ENCODE measurements around the gene BASP1.

DNA sequence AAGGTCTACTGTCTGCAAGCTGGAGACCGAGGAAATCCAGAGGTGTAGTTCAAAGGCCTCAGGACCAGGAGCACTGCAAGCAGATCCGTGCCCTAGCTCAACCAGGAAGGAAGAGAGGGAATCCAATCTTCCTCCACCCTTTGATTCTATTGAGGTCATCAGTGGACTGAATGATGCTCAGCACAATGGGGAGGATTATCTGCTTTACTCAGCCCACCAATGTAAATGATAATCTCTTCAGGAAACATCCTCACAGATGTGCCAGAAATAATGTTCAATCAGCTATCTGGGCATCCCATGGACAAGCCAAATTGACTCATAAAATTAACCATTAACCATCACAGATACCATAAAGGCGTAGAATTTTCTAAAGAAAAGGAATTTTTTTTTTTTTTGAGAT is 92.0 kb downstream of the BASP1 start:
- TF ChIP-seq, protein P1, sequence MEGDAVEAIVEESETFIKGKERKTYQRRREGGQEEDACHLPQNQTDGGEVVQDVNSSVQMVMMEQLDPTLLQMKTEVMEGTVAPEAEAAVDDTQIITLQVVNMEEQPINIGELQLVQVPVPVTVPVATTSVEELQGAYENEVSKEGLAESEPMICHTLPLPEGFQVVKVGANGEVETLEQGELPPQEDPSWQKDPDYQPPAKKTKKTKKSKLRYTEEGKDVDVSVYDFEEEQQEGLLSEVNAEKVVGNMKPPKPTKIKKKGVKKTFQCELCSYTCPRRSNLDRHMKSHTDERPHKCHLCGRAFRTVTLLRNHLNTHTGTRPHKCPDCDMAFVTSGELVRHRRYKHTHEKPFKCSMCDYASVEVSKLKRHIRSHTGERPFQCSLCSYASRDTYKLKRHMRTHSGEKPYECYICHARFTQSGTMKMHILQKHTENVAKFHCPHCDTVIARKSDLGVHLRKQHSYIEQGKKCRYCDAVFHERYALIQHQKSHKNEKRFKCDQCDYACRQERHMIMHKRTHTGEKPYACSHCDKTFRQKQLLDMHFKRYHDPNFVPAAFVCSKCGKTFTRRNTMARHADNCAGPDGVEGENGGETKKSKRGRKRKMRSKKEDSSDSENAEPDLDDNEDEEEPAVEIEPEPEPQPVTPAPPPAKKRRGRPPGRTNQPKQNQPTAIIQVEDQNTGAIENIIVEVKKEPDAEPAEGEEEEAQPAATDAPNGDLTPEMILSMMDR (IDR thresholded peaks at IDR 0.05), result no peak
- TF ChIP-seq POLR2A (IDR thresholded peaks at IDR 0.05), result no peak
